ENCODE data around the gene CCDC88B. TPM values are rescaled to one million over a fixed set of nuclear protein-coding genes. Genes with fewer than 3 reads are reported as not detected.

Gene CCDC88B
- total RNA-seq, 2 donors from 2014 or later = 14.2 to 15.2 TPM

DNA sequence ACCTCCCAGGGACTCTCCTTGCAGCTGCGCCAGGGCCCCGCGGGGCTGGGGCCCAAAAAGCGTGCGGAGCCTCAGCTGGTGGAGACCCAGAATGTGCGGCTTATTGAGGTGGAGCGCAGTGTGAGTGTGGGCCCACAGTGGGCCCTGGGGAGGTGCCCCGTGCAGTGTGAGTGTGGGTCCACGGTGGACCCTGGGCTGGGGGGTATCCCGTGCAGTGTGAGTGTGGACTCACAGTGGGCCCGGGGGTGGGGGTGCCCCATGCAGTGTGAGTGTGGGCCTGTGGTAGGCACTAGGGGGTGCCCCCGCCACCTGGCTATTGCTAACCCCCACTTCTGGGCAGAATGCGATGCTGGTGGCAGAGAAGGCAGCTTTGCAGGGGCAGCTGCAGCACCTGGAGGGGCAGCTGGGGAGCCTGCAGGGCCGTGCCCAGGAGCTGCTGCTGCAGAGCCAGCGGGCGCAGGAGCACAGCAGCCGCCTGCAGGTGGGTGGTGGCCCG is 11.2 kb downstream of the CCDC88B start:
- no peak for DNase-seq
- Histone ChIP-seq H3K9me3 (ENCODE audit: control insufficient read depth, low read length) (no peaks in the 10 kb centered on the region), H3K4me3 (ENCODE audit: low read length) (no peak overlapping the region), H3K9ac (ENCODE audit: extremely low read depth, low read length, poor library complexity, severe bottlenecking) (no peak overlapping the region), H3K27ac (ENCODE audit: low read depth, low read length) (no peak overlapping the region), H3K4me1 (ENCODE audit: control insufficient read depth, insufficient read depth, low read length) (peaks cover 4% of the 10 kb centered on the region), H3K36me3 (ENCODE audit: control insufficient read depth, insufficient read depth, low read length) (no peaks in the 10 kb centered on the region), H3K27me3 (ENCODE audit: control insufficient read depth, insufficient read depth, low read length, poor library complexity, severe bottlenecking) (no peaks in the 10 kb centered on the region)
- TF ChIP-seq CTCF (conservative IDR thresholded peaks at IDR 0.05) = no peak
- no peak overlapping the region for H3K27ac Mint-ChIP-seq
- H3K9me3 Mint-ChIP-seq = no peaks in the 10 kb centered on the region
- H3K36me3 Mint-ChIP-seq (ENCODE audit: low read depth) = no peaks in the 10 kb centered on the region
- no peaks in the 10 kb centered on the region for H3K27me3 Mint-ChIP-seq (ENCODE audit: insufficient read depth)
- H3K4me3 Mint-ChIP-seq = no peak overlapping the region
- peaks cover 4% of the 10 kb centered on the region for H3K4me1 Mint-ChIP-seq
- 91 to 93% methylated on average over 12 to 18 of the region's 18 CpGs for WGBS, 2 experiments (ENCODE audit: insufficient coverage in 1 of 2, insufficient read length in 1 of 2)

DNA sequence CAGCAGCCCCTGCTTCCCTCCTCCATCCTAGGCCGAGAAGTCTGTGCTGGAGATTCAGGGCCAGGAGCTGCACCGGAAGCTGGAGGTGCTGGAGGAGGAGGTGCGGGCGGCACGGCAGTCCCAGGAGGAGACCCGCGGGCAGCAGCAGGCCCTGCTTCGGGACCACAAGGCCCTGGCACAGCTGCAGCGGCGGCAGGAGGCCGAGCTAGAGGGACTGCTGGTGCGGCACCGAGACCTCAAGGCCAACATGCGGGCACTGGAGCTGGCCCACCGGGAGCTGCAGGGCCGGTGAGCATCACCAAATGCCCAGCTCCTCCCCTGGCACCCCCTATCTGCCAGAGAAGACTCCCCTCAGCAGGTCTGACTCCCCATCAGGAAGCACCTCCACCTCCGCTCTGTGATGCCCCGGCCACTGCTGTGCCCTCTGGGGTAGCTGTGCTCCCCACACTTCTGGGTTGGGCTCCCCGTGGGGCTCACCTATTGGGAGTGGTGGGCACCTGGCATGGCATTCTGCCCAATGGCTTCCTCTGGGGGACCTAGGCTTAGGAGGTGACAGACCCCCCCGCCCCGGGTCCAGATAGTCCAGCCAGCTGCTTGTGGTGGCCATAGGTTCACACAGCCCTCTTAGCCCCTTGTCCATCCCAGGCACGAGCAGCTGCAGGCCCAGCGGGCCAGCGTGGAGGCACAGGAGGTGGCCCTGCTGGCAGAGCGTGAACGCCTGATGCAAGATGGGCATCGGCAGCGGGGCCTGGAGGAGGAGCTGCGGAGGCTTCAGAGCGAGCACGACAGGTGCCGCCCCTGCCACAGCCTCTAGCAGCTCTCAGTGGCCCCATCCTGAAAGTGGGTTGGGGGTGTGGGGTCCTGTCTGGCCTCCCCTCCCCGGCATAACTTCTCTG is 12.3 kb downstream of the CCDC88B start:
- no peaks in the 10 kb centered on the region for H3K36me3 ChIP-seq (ENCODE audit: control insufficient read depth, insufficient read depth, low read length)
- no peaks in the 10 kb centered on the region for H3K9me3 ChIP-seq (ENCODE audit: control insufficient read depth, low read length)
- no peak overlapping the region for H3K27ac Mint-ChIP-seq
- H3K27ac ChIP-seq (ENCODE audit: low read depth, low read length) = no peak overlapping the region
- no peak for DNase-seq
- H3K36me3 Mint-ChIP-seq (ENCODE audit: low read depth) = no peaks in the 10 kb centered on the region
- no peaks in the 10 kb centered on the region for H3K27me3 Mint-ChIP-seq (ENCODE audit: insufficient read depth)
- H3K4me3 ChIP-seq (ENCODE audit: low read length) = no peak overlapping the region
- TF ChIP-seq CTCF (conservative IDR thresholded peaks at IDR 0.05) = no peak
- H3K4me3 Mint-ChIP-seq = no peak overlapping the region
- H3K9ac ChIP-seq (ENCODE audit: extremely low read depth, low read length, poor library complexity, severe bottlenecking) = no peak overlapping the region
- H3K4me1 ChIP-seq (ENCODE audit: control insufficient read depth, insufficient read depth, low read length) = peaks cover 4% of the 10 kb centered on the region
- H3K4me1 Mint-ChIP-seq = peaks cover 7% of the 10 kb centered on the region
- WGBS, 2 experiments (ENCODE audit: insufficient coverage in 1 of 2, insufficient read length in 1 of 2) = 92 to 94% methylated on average over 21 to 33 of the region's 33 CpGs
- no peaks in the 10 kb centered on the region for H3K9me3 Mint-ChIP-seq
- no peaks in the 10 kb centered on the region for H3K27me3 ChIP-seq (ENCODE audit: control insufficient read depth, insufficient read depth, low read length, poor library complexity, severe bottlenecking)

- Histone ChIP-seq H3K27me3 (ENCODE audit: control insufficient read depth, insufficient read depth, low read length, poor library complexity, severe bottlenecking) (no peaks in the 10 kb centered on the region), H3K9ac (ENCODE audit: extremely low read depth, low read length, poor library complexity, severe bottlenecking) (no peak overlapping the region), H3K27ac (ENCODE audit: low read depth, low read length) (no peak overlapping the region), H3K9me3 (ENCODE audit: control insufficient read depth, low read length) (no peaks in the 10 kb centered on the region), H3K4me1 (ENCODE audit: control insufficient read depth, insufficient read depth, low read length) (peaks cover 4% of the 10 kb centered on the region), H3K4me3 (ENCODE audit: low read length) (no peak overlapping the region), H3K36me3 (ENCODE audit: control insufficient read depth, insufficient read depth, low read length) (no peaks in the 10 kb centered on the region)
- TF ChIP-seq CTCF (conservative IDR thresholded peaks at IDR 0.05) = no peak
- Mint-ChIP-seq H3K27me3 (ENCODE audit: insufficient read depth) (no peaks in the 10 kb centered on the region), H3K4me1 (peaks cover 7% of the 10 kb centered on the region), H3K4me3 (no peak overlapping the region), H3K36me3 (ENCODE audit: low read depth) (no peaks in the 10 kb centered on the region), H3K27ac (no peak overlapping the region), H3K9me3 (no peaks in the 10 kb centered on the region)
- DNase-seq = no peak
- 85 to 94% methylated on average over 14 to 34 of the region's 34 CpGs for WGBS, 2 experiments (ENCODE audit: insufficient coverage in 1 of 2, insufficient read length in 1 of 2)
Measured at GRCh38 chr11:64352995-64353714, 13.2 kb downstream of the CCDC88B start.

Measured in endodermal cell (in vitro differentiated cells).